GM12801 (cell line): Measurements from ENCODE around the gene ATXN7L1.

Source experiments
- TF ChIP-seq, protein P1 (sequence below): IDR thresholded peaks from one replicate; pipeline ENCODE4 v1.5.1; 2011; ENCODE audit warnings: control low read depth; ENCODE audit not compliant: insufficient read length; ENCODE audit errors: extremely low read depth

The ATXN7L1 gene

DNA sequence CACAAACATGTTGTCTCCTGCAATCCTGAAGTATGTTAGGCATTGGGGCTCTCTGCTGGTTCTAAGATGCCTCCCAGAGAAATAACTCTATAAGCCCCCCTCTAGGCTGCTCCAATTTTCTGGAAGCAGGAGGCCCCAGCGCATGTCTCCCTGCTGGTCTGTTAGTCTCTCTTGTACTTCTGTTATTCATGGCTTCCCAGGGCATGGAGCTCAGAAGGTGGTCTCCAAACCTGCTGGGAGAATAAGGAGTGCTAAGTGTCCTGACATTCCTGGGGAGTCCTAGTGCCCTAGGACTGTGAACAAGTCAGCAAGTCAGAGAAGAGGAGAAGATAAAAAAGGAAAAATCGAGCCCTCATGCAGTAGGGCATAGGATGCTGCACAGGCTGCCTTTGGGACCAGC is 224.6 kb downstream of the ATXN7L1 start:
- TF ChIP-seq, protein P1, sequence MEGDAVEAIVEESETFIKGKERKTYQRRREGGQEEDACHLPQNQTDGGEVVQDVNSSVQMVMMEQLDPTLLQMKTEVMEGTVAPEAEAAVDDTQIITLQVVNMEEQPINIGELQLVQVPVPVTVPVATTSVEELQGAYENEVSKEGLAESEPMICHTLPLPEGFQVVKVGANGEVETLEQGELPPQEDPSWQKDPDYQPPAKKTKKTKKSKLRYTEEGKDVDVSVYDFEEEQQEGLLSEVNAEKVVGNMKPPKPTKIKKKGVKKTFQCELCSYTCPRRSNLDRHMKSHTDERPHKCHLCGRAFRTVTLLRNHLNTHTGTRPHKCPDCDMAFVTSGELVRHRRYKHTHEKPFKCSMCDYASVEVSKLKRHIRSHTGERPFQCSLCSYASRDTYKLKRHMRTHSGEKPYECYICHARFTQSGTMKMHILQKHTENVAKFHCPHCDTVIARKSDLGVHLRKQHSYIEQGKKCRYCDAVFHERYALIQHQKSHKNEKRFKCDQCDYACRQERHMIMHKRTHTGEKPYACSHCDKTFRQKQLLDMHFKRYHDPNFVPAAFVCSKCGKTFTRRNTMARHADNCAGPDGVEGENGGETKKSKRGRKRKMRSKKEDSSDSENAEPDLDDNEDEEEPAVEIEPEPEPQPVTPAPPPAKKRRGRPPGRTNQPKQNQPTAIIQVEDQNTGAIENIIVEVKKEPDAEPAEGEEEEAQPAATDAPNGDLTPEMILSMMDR, result no peak

DNA sequence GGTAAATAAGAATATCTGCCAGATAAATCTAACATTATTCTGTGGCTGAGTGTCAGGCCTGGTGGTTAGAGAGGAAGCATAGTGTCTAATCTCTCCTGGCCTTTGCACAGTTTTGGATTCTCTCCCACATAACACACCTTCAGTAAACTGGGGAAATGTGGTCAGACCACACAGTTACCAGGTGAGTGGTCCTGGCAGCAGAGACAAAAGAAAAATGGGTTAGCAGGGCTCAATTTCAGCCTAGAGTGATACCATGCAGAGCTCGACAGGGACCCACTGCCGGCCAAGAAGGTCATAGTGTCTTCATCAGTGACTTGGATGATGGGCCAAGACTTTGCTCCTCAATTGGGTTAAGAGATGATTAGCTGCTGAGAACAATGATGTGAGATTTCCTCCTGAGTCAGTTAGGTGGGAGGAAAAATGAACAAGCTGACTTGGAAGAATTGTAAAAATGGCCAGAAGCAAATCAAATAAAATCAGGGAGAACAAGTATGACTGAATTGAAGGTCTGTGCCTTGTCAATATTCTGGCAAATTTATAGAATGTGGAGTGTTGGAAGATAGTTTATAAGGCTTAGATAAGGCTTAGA is 225.9 kb downstream of the ATXN7L1 start:
- TF ChIP-seq, protein P1, result no peak

DNA sequence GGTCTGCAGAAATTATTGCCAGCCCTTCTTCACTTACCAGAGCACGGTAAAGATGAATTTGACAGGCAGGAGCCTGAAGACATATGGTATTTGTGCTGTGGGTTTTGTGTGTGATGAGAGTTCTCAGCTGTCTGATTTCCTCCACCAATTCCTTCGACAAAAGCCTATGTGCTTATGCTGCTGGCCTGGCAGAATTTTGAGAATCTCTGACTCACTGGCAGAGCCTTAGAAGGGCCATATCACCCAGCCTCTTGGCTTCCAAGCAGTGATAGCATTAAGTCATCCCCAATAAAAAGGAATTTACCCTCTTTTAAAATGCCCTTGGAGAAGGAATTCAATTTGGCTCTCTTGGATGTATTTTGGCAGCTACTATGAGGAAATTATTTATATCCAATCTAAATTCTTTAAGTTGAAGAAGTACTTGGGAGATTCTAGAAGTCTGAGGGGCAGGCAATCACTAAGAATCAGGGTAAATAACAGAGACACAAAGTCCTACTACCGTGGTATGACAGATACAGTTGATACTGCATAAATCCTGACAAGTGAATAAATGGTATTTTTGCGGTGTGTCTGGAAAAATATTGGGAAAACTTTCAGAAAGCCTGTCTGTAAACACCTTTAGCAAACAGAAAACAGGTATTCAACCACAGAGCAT is 226.5 kb downstream of the ATXN7L1 start:
- TF ChIP-seq, protein P1, result no peak

DNA sequence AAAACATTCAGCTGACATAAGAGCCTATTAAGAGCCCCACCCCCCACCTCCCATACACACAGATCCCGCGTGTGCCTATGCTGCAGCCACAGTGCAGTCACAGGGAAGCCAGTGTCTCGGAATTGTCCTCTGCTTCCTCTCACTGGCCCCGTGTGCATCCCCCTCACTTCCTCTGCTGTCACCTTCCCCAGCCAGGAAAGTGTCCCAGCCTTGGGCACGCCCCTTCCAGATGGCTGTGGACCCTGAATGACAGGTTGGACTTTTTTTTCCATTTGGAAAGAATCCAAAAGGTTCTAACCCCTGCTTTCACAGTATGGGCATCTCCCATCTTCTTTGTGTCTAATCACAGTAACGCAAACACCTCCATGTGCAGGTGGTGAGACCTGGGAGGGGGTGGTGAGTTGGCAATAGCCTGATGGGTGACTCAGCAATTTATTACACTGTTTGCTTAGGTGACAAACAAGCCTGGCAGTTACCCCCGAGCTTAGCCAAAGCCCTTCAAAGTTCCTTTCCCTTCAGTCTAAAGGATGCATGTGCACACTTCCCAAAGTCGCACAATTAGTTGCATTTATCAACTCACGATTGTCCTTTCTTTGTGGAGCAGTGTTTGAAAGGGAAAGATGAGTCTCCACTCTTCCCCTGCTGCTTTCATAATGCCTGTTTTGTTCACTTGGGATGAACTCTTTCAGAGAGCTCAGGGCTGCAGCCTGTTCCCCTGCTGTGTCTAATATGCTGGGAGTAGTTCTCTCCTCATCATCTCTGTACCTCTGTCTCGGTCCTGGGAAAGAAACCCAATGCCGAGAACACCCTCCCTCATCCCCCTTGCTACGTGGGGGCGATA is 227.6 kb downstream of the ATXN7L1 start:
- TF ChIP-seq, protein P1, result no peak

DNA sequence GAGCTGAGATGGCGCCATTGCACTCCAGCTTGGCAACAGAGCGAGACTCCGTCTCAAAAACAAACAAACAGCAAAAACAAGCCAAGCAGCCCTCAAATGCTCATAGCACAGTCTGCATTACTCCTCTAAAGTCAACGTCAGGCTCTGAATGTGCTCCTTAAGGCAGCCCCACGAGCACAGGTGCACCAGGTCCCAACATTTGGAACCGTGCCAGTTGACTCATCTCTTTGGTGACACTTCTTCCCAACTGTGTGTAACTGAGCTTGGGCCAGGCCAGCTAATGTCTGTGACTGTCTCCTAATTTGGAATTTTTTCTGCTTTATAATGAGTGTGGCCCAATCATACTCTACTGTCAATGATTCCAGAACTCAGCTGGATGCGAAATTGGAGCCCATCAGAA is 228.8 kb downstream of the ATXN7L1 start:
- TF ChIP-seq, protein P1, result no peak

DNA sequence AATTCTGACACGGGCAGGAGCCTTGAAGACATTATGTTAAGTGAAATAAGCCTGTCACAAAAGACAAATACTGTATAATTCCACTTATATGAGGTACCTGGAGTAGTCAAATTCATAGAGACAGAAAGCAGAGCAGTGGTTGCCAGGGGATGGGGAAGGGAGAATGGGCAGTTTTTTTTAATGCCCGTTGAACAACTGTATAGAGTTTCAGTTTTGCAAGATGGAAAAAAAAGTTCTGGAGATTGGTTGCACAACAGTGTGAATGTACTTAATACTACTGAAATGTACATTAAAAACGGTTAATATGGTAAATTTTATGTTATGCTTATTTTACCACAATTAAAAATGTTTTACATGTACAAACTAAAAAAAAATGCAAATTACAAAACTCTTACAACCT is 231.5 kb downstream of the ATXN7L1 start:
- TF ChIP-seq, protein P1, result no peak

DNA sequence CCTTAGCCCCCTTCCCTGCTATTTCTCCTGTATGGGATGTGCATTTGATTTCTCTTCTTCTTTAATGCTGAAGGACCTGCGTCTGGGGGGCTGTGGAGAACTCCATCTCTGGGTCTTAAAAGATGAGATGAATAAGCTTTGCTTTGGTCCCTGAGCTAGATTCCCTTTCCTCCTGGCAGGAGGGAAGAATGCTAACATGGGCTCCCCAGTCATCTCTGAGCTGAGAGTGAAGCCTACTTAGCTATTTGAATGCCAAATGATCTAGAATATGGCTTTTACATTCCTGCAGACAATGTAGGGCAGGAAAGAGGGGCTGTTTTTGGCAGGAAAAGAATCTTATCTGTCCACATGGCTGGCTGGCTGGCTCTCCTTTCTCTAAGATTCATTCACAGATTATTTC is 232.5 kb downstream of the ATXN7L1 start:
- TF ChIP-seq, protein P1, result no peak
